Measurements from ENCODE around the gene GMPPA. TPM values are rescaled to one million over a fixed set of nuclear protein-coding genes. Genes with fewer than 3 reads are reported as not detected.

GMPPA gene
- total RNA-seq, 1 experiment from 2014 or later, result 32.0 TPM

- H2BK12ac ChIP-seq (ENCODE audit: insufficient read length, low read depth, low read length), result no peak overlapping the region
- H3K79me2 ChIP-seq (ENCODE audit: insufficient read depth, low read length), result no peaks in the 10 kb centered on the region
- no peak overlapping the region for H2AFZ ChIP-seq (ENCODE audit: low read length)
- no peak overlapping the region for H3K23ac ChIP-seq (ENCODE audit: insufficient read length, low read depth, low read length)
- H3K27me3 ChIP-seq (ENCODE audit: insufficient read depth, low read length), result no peaks in the 10 kb centered on the region
- H3K4me1 Mint-ChIP-seq, result peaks cover 16 to 23% of the 10 kb centered on the region in 2 experiments
- H2BK5ac ChIP-seq (ENCODE audit: insufficient read length, low read length), result no peak overlapping the region
- no CpG with 5 or more reads among the region's 21 CpGs for WGBS (ENCODE audit: extremely low coverage, insufficient read length, low lambda C conversion rate)
- H4K8ac ChIP-seq (replicated peaks; ENCODE audit: insufficient read length, low read depth, low read length), result no peak overlapping the region
- no peak overlapping the region for H3K4me3 Mint-ChIP-seq
- H3K36me3 Mint-ChIP-seq (ENCODE audit: insufficient read depth in 1 of 3, low read depth in 3 of 3), result peaks cover 4 to 20% (median 9%) of the 10 kb centered on the region in 3 experiments
- H3K9ac ChIP-seq (ENCODE audit: extremely low read depth, insufficient read length, low read length), result no peak overlapping the region
- no peak overlapping the region for H3K14ac ChIP-seq (ENCODE audit: insufficient read depth, low read length)
- TF ChIP-seq CTCF (conservative IDR thresholded peaks at IDR 0.05), result peak; percentile 25; the same call in 1 of the 3 replicates
- H3K27me3 Mint-ChIP-seq (ENCODE audit: low read depth), result no peaks in the 10 kb centered on the region
- no peak overlapping the region for H2AK5ac ChIP-seq (ENCODE audit: insufficient read length, low read length)
- no peak overlapping the region for H3K27ac ChIP-seq (ENCODE audit: insufficient read length, low read depth, low read length)
- H3K4ac ChIP-seq (ENCODE audit: low read depth, low read length), result no peak overlapping the region
- no peaks in the 10 kb centered on the region for H4K20me1 ChIP-seq (ENCODE audit: control insufficient read depth, insufficient read depth, insufficient read length)
- no peaks in the 10 kb centered on the region for H3K9me3 ChIP-seq (ENCODE audit: control insufficient read depth, low read depth, low read length)
- H3K23me2 ChIP-seq (ENCODE audit: insufficient read length, low read depth, low read length, poor library complexity, severe bottlenecking), result no peaks in the 10 kb centered on the region
- no peaks in the 10 kb centered on the region for H3K9me3 Mint-ChIP-seq
- H2BK15ac ChIP-seq (ENCODE audit: low read depth, low read length), result no peak overlapping the region
- no peak overlapping the region for H3K56ac ChIP-seq (ENCODE audit: insufficient read length, low read depth, low read length)
- H4K5ac ChIP-seq (ENCODE audit: insufficient read length, low read depth, low read length), result no peak overlapping the region
- H3K18ac ChIP-seq (ENCODE audit: insufficient read length, low read depth, low read length), result no peak overlapping the region
- H3T11ph ChIP-seq (ENCODE audit: low read length), result no peak overlapping the region
- DNase-seq, result no peak
- no peak overlapping the region for H3K27ac Mint-ChIP-seq
- no peak overlapping the region for H3K4me2 ChIP-seq (ENCODE audit: insufficient read depth, insufficient read length, low read length)
- no peaks in the 10 kb centered on the region; the same call in 1 of the 2 replicates for H3K4me1 ChIP-seq (ENCODE audit: insufficient read depth, low read length)
- no peaks in the 10 kb centered on the region for H3K79me1 ChIP-seq (ENCODE audit: insufficient read depth, low read depth, low read length, poor library complexity, severe bottlenecking)
- H4K91ac ChIP-seq (ENCODE audit: insufficient read length, low read depth, low read length), result no peak overlapping the region
- H2BK120ac ChIP-seq (ENCODE audit: low read depth, low read length, poor library complexity, severe bottlenecking), result no peak overlapping the region
- H2BK20ac ChIP-seq (ENCODE audit: low read depth, low read length, poor library complexity, severe bottlenecking), result no peak overlapping the region
Observed at GRCh38 chr2:219464286-219465032, 34.2 kb upstream of the GMPPA start.
